IMR-90 (cell line): ENCODE measurements around the gene C10orf90. TPM values are rescaled to one million over a fixed set of nuclear protein-coding genes. Genes with fewer than 3 reads are reported as not detected.

Source experiments
- ATAC-seq: fragments of 200-7000 bp; cut with Tn5 transposase; 2 replicates; pipeline ENCODE4 v1.9.1; 2020; ENCODE audit warnings: low read depth, mild to moderate bottlenecking, moderate library complexity
- BruUV-seq: library from RNA; stranded (reverse); fragments of 400-500 nt; replicated peaks from 2 replicates; lab custom pipeline; 2021; lab: Mats Ljungman, UMichigan
- CTCF ChIA-PET: fragments of 300-600 bp; formaldehyde crosslinking; extraction: SDS; loops from one replicate; lab custom pipeline; 2021; ENCODE audit warnings: antibody characterized with exemption; lab: Yijun Ruan, JAX
- POLR2A ChIA-PET: fragments of 300-600 bp; sonication (Branson Sonifier 250); formaldehyde crosslinking; loops from one replicate; lab custom pipeline; 2022; ENCODE audit warnings: antibody characterized with exemption; ENCODE audit not compliant: unreplicated experiment; lab: Charles Lee
- DNase-seq: peaks from one replicate; pipeline ENCODE4 v3.0.0; 2013
- H2AFZ ChIP-seq: replicated peaks from 2 replicates; pipeline ENCODE3; 2013; ENCODE audit warnings: low read length, mild to moderate bottlenecking; ENCODE audit not compliant: poor library complexity
- H2AK5ac ChIP-seq: 2 replicates; pipeline ENCODE4 v1.6.1; 2013; ENCODE audit warnings: low read depth, low read length, inconsistent platforms
- H2AK9ac ChIP-seq: replicated peaks from 2 replicates; pipeline ENCODE3; 2013; ENCODE audit warnings: mild to moderate bottlenecking, low read depth, low read length, moderate library complexity; ENCODE audit not compliant: poor library complexity
- H2BK120ac ChIP-seq: 2 replicates; pipeline ENCODE4 v1.6.1; 2013; ENCODE audit warnings: low read depth, low read length, inconsistent platforms
- H2BK15ac ChIP-seq: 3 replicates; pipeline ENCODE4 v1.6.1; 2013; ENCODE audit warnings: low read depth, low read length, inconsistent platforms
- H2BK20ac ChIP-seq: 2 replicates; pipeline ENCODE4 v1.6.1; 2013; ENCODE audit warnings: low read depth, mild to moderate bottlenecking, inconsistent platforms, low read length, moderate library complexity
- H2BK5ac ChIP-seq: 2 replicates; pipeline ENCODE4 v1.6.1; 2013; ENCODE audit warnings: mild to moderate bottlenecking, low read depth, low read length, inconsistent platforms; ENCODE audit not compliant: poor library complexity, severe bottlenecking
- H3K14ac ChIP-seq: replicated peaks from 2 replicates; pipeline ENCODE4 v1.6.1; 2013; ENCODE audit warnings: low read depth, low read length, inconsistent platforms
- H3K18ac ChIP-seq: 2 replicates; pipeline ENCODE4 v1.6.1; 2013; ENCODE audit warnings: low read depth, low read length, control low read depth
- H3K23ac ChIP-seq: 2 replicates; pipeline ENCODE4 v1.6.1; 2013; ENCODE audit warnings: low read depth, low read length, inconsistent platforms
- H3K27ac ChIP-seq: 2 replicates; pipeline ENCODE4 v1.5.1; 2013; ENCODE audit warnings: mild to moderate bottlenecking, control low read depth, low read length; ENCODE audit not compliant: insufficient read depth
- H3K27me3 ChIP-seq: 2 replicates; pipeline ENCODE4 v1.6.1; 2013; ENCODE audit warnings: low read length; ENCODE audit not compliant: control insufficient read depth, insufficient read depth
- H3K36me3 ChIP-seq: 2 replicates; pipeline ENCODE4 v1.6.1; 2013; ENCODE audit warnings: low read length, mixed read lengths; ENCODE audit not compliant: control insufficient read depth, insufficient read depth
- H3K4ac ChIP-seq: 2 replicates; pipeline ENCODE4 v1.6.1; 2013; ENCODE audit warnings: low read depth, low read length, inconsistent platforms
- H3K4me1 ChIP-seq: 2 replicates; pipeline ENCODE4 v1.6.1; 2013; ENCODE audit warnings: low read length, mixed read lengths; ENCODE audit not compliant: control insufficient read depth, insufficient read depth
- H3K4me2 ChIP-seq: 2 replicates; pipeline ENCODE4 v1.6.1; 2013; ENCODE audit warnings: low read depth, mild to moderate bottlenecking, control low read depth, low read length, moderate library complexity
- H3K4me3 ChIP-seq: 2 replicates; pipeline ENCODE4 v1.5.1; 2013; ENCODE audit warnings: low read depth, mild to moderate bottlenecking, control low read depth, low read length, moderate library complexity; ENCODE audit not compliant: insufficient read depth
- H3K56ac ChIP-seq: 2 replicates; pipeline ENCODE4 v1.6.1; 2013; ENCODE audit warnings: low read length, inconsistent platforms; ENCODE audit not compliant: insufficient read depth; ENCODE audit errors: extremely low read depth
- H3K79me1 ChIP-seq, 2 experiments: 2 replicates each; pipeline ENCODE4 v1.6.1; 2013; ENCODE audit warnings: low read length in 2 of 2, inconsistent platforms in 1 of 2, low read depth in 1 of 2
- H3K9ac ChIP-seq: 2 replicates; pipeline ENCODE4 v1.6.1; 2013; ENCODE audit warnings: low read depth, low read length, control low read depth
- H3K9me1 ChIP-seq: 2 replicates; pipeline ENCODE4 v1.6.1; 2013; ENCODE audit warnings: low read length, inconsistent platforms; ENCODE audit not compliant: insufficient read depth
- H3K9me3 ChIP-seq: 2 replicates; pipeline ENCODE4 v1.6.1; 2013; ENCODE audit warnings: low read length; ENCODE audit not compliant: control insufficient read depth, insufficient read depth
- H4K20me1 ChIP-seq: 2 replicates; pipeline ENCODE4 v1.6.1; 2013; ENCODE audit warnings: low read length, inconsistent platforms; ENCODE audit not compliant: insufficient read depth
- H4K5ac ChIP-seq: 2 replicates; pipeline ENCODE4 v1.6.1; 2013; ENCODE audit warnings: mild to moderate bottlenecking, low read depth, low read length, control low read depth
- H4K8ac ChIP-seq, 2 experiments: 2 replicates each; pipeline ENCODE4 v1.6.1; 2013; ENCODE audit warnings: low read depth in 2 of 2, low read length in 2 of 2, control low read depth in 1 of 2, inconsistent platforms in 1 of 2
- H4K91ac ChIP-seq: 2 replicates; pipeline ENCODE4 v1.6.1; 2013; ENCODE audit warnings: low read depth, low read length, inconsistent platforms; ENCODE audit not compliant: insufficient read depth
- BHLHE40 ChIP-seq: fragments of 150-350 bp; IDR thresholded peaks from 2 replicates; pipeline ENCODE4 v1.6.1; 2016; ENCODE audit warnings: mild to moderate bottlenecking, low read depth, low read length
- FOS ChIP-seq: fragments of 150-350 bp; IDR thresholded peaks from 2 replicates; pipeline ENCODE4 v1.6.1; 2016; ENCODE audit warnings: low read depth, low read length
- RFX5 ChIP-seq: IDR thresholded peaks from 2 replicates; pipeline ENCODE4 v1.8.0; 2012; ENCODE audit warnings: low read depth, mild to moderate bottlenecking, low read length, moderate library complexity
- whole genome bisulfite sequencing, 2 experiments: methylation state at CpG; one replicate each; pipeline versions ENCODE4 v1.1.5 to v1.1.7; 2013; ENCODE audit warnings: missing lambda C conversion rate in 2 of 2; ENCODE audit not compliant: insufficient read length in 1 of 2; ENCODE audit errors: extremely low coverage in 2 of 2; 5-methylcytosine and 5-hydroxymethylcytosine counted together
- dilution Hi-C: fragments of 300-500 bp; cut with HindIII; formaldehyde crosslinking; loops from one replicate; pipeline ENCODE4 v1.14.3; 2018; ENCODE audit warnings: low sequenced_read_pairs; ENCODE audit not compliant: unreplicated experiment
- in situ Hi-C: fragments of 300-500 bp; cut with MboI; formaldehyde crosslinking; loops from 3 replicates; pipeline ENCODE4 v1.14.3; 2019; ENCODE audit warnings: low sequenced_read_pairs, inconsistent platforms, mixed read lengths
- intact Hi-C: fragments of 100-400 bp; cut with micrococcal nuclease; formaldehyde crosslinking; loops from 2 replicates; pipeline ENCODE4 v1.10.0; 2022
- polyA plus RNA-seq, 3 experiments: library from polyadenylated mRNA; depleted of rRNA; stranded (reverse); fragments of >200 nt; gene quantifications; 2 replicates each; pipeline ENCODE4 v1.2.3, GENCODE V29; 2012; ENCODE audit warnings: low replicate concordance in 1 of 3
- total RNA-seq: library from RNA; depleted of rRNA; stranded (reverse); fragments of >200 nt; gene quantifications from 2 replicates; pipeline ENCODE4 v1.2.3, GENCODE V29; 2012

C10orf90 gene
- total and polyA plus RNA-seq, 2 of the 4 experiments (the other 2 are of a cell fraction) = 0.05 to 0.18 TPM

DNA sequence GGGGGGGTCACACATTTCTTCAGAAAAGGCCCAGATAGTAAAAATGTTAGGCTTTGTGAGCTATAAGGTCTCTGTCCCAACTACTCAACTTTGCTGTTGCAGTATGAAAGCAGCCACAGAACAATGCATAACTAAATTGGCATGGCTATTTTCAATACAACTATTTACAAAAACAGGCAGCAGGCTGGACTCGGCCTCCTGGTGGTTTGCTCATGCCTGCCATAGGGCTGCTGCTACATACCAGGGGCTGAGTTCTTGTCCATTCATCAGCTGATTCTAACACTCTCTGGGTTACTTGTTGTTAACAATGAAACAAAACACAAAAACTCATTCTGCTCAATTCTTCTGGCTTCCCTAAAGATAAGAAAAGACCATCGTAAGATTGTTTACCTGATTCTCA, 172.8 kb downstream of the C10orf90 start:
- Histone ChIP-seq H4K8ac (no peak overlapping the region), H3K27ac (no peak overlapping the region), H4K20me1 (no peaks in the 10 kb centered on the region), H3K4me3 (no peak overlapping the region), H3K9me1 (no peaks in the 10 kb centered on the region), H2AK9ac (no peak overlapping the region), H2AK5ac (no peak overlapping the region), H3K9me3 (no peaks in the 10 kb centered on the region), H3K4me2 (no peak overlapping the region), H3K23ac (no peak overlapping the region), H3K14ac (no peak overlapping the region), H2BK15ac (no peak overlapping the region), H2BK20ac (no peak overlapping the region), H3K9ac (no peak overlapping the region), H3K27me3 (no peaks in the 10 kb centered on the region; the same call in none of the 2 replicates), H3K79me1 (no peaks in the 10 kb centered on the region), H3K4me1 (peaks cover 3% of the 10 kb centered on the region; the same call in 1 of the 2 replicates), H4K5ac (no peak overlapping the region), H3K36me3 (no peaks in the 10 kb centered on the region), H2BK5ac (no peak overlapping the region), H3K4ac (no peak overlapping the region), H3K18ac (no peak overlapping the region), H3K56ac (no peak overlapping the region), H2BK120ac (no peak overlapping the region), H4K91ac (no peak overlapping the region), H2AFZ (no peak overlapping the region)
- no TSS peak for BruUV-seq
- CTCF ChIA-PET = no interaction called here
- intact Hi-C loops (no loop called here), dilution Hi-C loops (no loop called here), in situ Hi-C loops (loop anchor here (5.0 kb wide), 1 partner anchor 100 kb away; no protein-coding TSS in a partner anchor)
- POLR2A ChIA-PET = no interaction called here
- no peak for TF ChIP-seq FOS
- TF ChIP-seq BHLHE40 = no peak
- TF ChIP-seq RFX5 = no peak
- WGBS, 2 experiments = no CpG with 5 or more reads among the region's 2 CpGs
- ATAC-seq = no peak
- DNase-seq = no peak
